B cell (primary cell): Measurements from ENCODE around the gene GMCL1. TPM values are rescaled to one million over a fixed set of nuclear protein-coding genes. Genes with fewer than 3 reads are reported as not detected.

Experiments
- ATAC-seq: fragments of 200-7000 bp; cut with Tn5 transposase; one replicate; pipeline ENCODE4 v1.10.0; 2021; ENCODE audit warnings: low read depth, mild to moderate bottlenecking, moderate number of reproducible peaks, moderate library complexity
- CTCF ChIA-PET: fragments of 350-600 bp; sonication (Branson Sonifier 250); formaldehyde crosslinking; loops from one replicate; lab custom pipeline; 2021; ENCODE audit warnings: antibody characterized with exemption, inconsistent platforms; lab: Charles Lee
- POLR2A ChIA-PET: fragments of 350-600 bp; sonication (Branson Sonifier 250); formaldehyde crosslinking; loops from one replicate; lab custom pipeline; 2021; ENCODE audit warnings: antibody characterized with exemption; lab: Charles Lee
- DNase-seq: peaks from one replicate; pipeline ENCODE4 v3.0.0; 2013
- H2AFZ ChIP-seq: 2 replicates; pipeline ENCODE4 v1.6.1; 2012; ENCODE audit warnings: mild to moderate bottlenecking, low read depth, low read length; ENCODE audit not compliant: insufficient read depth, poor library complexity, severe bottlenecking
- H3K27ac ChIP-seq, 2 donors: 1 replicate in 1 of 2; 2 replicates in 1 of 2; pipeline ENCODE4 v1.5.1; 2012 to 2013; ENCODE audit warnings: low read length in 2 of 2, mild to moderate bottlenecking in 2 of 2, moderate library complexity in 1 of 2
- H3K27me3 ChIP-seq, 4 experiments: fragments of 200-600 bp in 1 of 4; sonication (generic) in 1 of 4; replicated peaks in 1 of 4; 1 replicate in 2 of 4; 2 replicates in 2 of 4; pipeline versions ENCODE4 v1.6.1 to v1.7.0; 2013 to 2016; ENCODE audit warnings: low read length in 3 of 4, mild to moderate bottlenecking in 2 of 4, mixed read lengths in 1 of 4, moderate library complexity in 1 of 4; ENCODE audit not compliant: insufficient read depth in 4 of 4, control insufficient read depth in 3 of 4; ENCODE audit errors: control extremely low read depth in 1 of 4
- H3K36me3 ChIP-seq, 2 experiments: replicated peaks in 1 of 2; 1 replicate in 1 of 2; 2 replicates in 1 of 2; pipeline versions ENCODE4 v1.6.1 to v1.7.1; 2013; ENCODE audit warnings: low read length in 1 of 2; ENCODE audit not compliant: insufficient read depth in 2 of 2, control insufficient read depth in 1 of 2; ENCODE audit errors: control extremely low read depth in 1 of 2, extremely low read depth in 1 of 2
- H3K4me1 ChIP-seq, 2 donors: fragments of 200-600 bp in 1 of 2; sonication (generic) in 1 of 2; 1 replicate in 1 of 2; 2 replicates in 1 of 2; pipeline versions ENCODE4 v1.5.1 to v1.6.1; 2013 to 2017; ENCODE audit warnings: low read length in 2 of 2; ENCODE audit not compliant: control insufficient read depth in 2 of 2, insufficient read depth in 2 of 2
- H3K4me2 ChIP-seq: replicated peaks from 2 replicates; pipeline ENCODE3; 2012; ENCODE audit warnings: mild to moderate bottlenecking, low read depth, low read length; ENCODE audit not compliant: poor library complexity, severe bottlenecking
- H3K4me3 ChIP-seq, 5 experiments: fragments of 200-600 bp in 1 of 5; sonication (generic) in 1 of 5; 1 replicate in 3 of 5; 2 replicates in 2 of 5; pipeline versions ENCODE4 v1.5.1 to v1.7.0; 2011 to 2016; ENCODE audit warnings: low read length in 4 of 5, mild to moderate bottlenecking in 4 of 5, low read depth in 2 of 5, control low read depth in 1 of 5, moderate library complexity in 1 of 5; ENCODE audit not compliant: insufficient read depth in 1 of 5; ENCODE audit errors: control extremely low read depth in 1 of 5, extremely low read depth in 1 of 5
- H3K79me2 ChIP-seq: fragments of 200-600 bp; sonication (generic); one replicate; pipeline ENCODE4 v1.6.0; 2016; ENCODE audit warnings: low read length; ENCODE audit not compliant: control insufficient read depth, insufficient read depth
- H3K9ac ChIP-seq: fragments of 200-600 bp; sonication (generic); 2 replicates; pipeline ENCODE4 v1.6.1; 2017; ENCODE audit warnings: mild to moderate bottlenecking, low read length, moderate library complexity
- H3K9me3 ChIP-seq, 3 donors: one replicate each; pipeline versions ENCODE4 v1.6.1 to v1.7.1; 2013; ENCODE audit warnings: low read length in 2 of 3; ENCODE audit not compliant: control insufficient read depth in 2 of 3, insufficient read depth in 1 of 3; ENCODE audit errors: control extremely low read depth in 1 of 3
- H4K20me1 ChIP-seq: 2 replicates; pipeline ENCODE4 v1.6.0; 2012; ENCODE audit warnings: mild to moderate bottlenecking, low read length; ENCODE audit not compliant: insufficient read depth, control insufficient read depth, poor library complexity, severe bottlenecking
- H3K27ac Mint-ChIP-seq: one replicate; pipeline ENCODE4 v1.8.0; 2021; ENCODE audit warnings: mixed read lengths
- H3K27me3 Mint-ChIP-seq: one replicate; pipeline ENCODE4 v1.8.0; 2021; ENCODE audit warnings: mixed read lengths
- H3K4me1 Mint-ChIP-seq: one replicate; pipeline ENCODE4 v1.8.0; 2021; ENCODE audit warnings: mixed read lengths
- H3K4me3 Mint-ChIP-seq: one replicate; pipeline ENCODE4 v1.8.0; 2021; ENCODE audit warnings: mixed read lengths
- H3K9me3 Mint-ChIP-seq: one replicate; pipeline ENCODE4 v1.8.0; 2022; ENCODE audit warnings: mixed read lengths; ENCODE audit not compliant: insufficient read depth
- CTCF ChIP-seq: fragments of 200-600 bp; IDR thresholded peaks from one replicate; pipeline ENCODE4 v1.8.0; 2022; ENCODE audit warnings: antibody characterized with exemption, mild to moderate bottlenecking
- EZH2 ChIP-seq: IDR thresholded peaks from 2 replicates; pipeline ENCODE4 v1.6.1; 2012; ENCODE audit warnings: borderline replicate concordance, low read depth, mild to moderate bottlenecking, moderate library complexity, low read length; ENCODE audit not compliant: insufficient read depth, poor library complexity, severe bottlenecking
- WGBS: methylation state at CpG from one replicate; pipeline ENCODE4 v1.1.5; 2013; ENCODE audit warnings: missing lambda C conversion rate; ENCODE audit not compliant: insufficient coverage; 5-methylcytosine and 5-hydroxymethylcytosine counted together
- intact Hi-C: fragments of 100-400 bp; cut with micrococcal nuclease; formaldehyde crosslinking; loops from one replicate; pipeline ENCODE4 v1.10.0; 2022
- polyA plus RNA-seq: library from polyadenylated mRNA; depleted of rRNA; stranded (reverse); fragments of >200 nt; gene quantifications from 2 replicates; pipeline ENCODE4 v1.2.3, GENCODE V29; 2012
- total RNA-seq, 2 donors: library from RNA; stranded (reverse); fragments of 120-200 nt in 1 of 2; gene quantifications; 1 replicate in 1 of 2; 2 replicates in 1 of 2; pipeline versions ENCODE4 v1.2.3 to v1.2.4, GENCODE V29; 2013 to 2022

The GMCL1 gene
- total and polyA plus RNA-seq, 2 donors (not counting 1 experiment from before 2014, with no cell fraction given) = 6.0 to 26.3 TPM

- no peaks in the 10 kb centered on the region for H4K20me1 ChIP-seq
- H3K9me3 ChIP-seq = peaks cover 0 to 5% (median 0%) of the 10 kb centered on the region in 3 donors
- DNase-seq (no peak), ATAC-seq (no peak)
- peaks cover 6% of the 10 kb centered on the region for H3K79me2 ChIP-seq
- WGBS = 83% methylated on average over 2 of the region's 4 CpGs
- TF ChIP-seq EZH2 (no peak), CTCF (no peak)
- no peak overlapping the region for H3K4me3 ChIP-seq
- CTCF ChIA-PET = no interaction called here
- Mint-ChIP-seq H3K27me3 (no peaks in the 10 kb centered on the region), H3K4me3 (no peak overlapping the region), H3K4me1 (peaks cover 7% of the 10 kb centered on the region), H3K9me3 (peaks cover 2% of the 10 kb centered on the region), H3K27ac (no peak overlapping the region)
- intact Hi-C loops = no loop called here
- no peak overlapping the region for H2AFZ ChIP-seq
- no peaks in the 10 kb centered on the region for H3K36me3 ChIP-seq
- no peaks in the 10 kb centered on the region for H3K27me3 ChIP-seq
- H3K4me1 ChIP-seq = peaks cover 0 to 3% of the 10 kb centered on the region in 2 donors
- no peak overlapping the region for H3K9ac ChIP-seq
- H3K4me2 ChIP-seq = no peak overlapping the region
- POLR2A ChIA-PET = no interaction called here
- no peak overlapping the region for H3K27ac ChIP-seq
Observed at GRCh38 chr2:69888451-69888850, 59.0 kb downstream of the GMCL1 start.

- intact Hi-C loops = no loop called here
- no peak for DNase-seq
- Histone ChIP-seq H3K4me2 (no peak overlapping the region), H3K27me3 (no peaks in the 10 kb centered on the region), H3K9ac (no peak overlapping the region), H3K4me3 (no peak overlapping the region), H4K20me1 (no peaks in the 10 kb centered on the region), H3K27ac (no peak overlapping the region), H3K4me1 (peaks cover under 1 to 5% of the 10 kb centered on the region in 2 donors), H3K36me3 (no peaks in the 10 kb centered on the region), H2AFZ (no peak overlapping the region), H3K79me2 (peaks cover 14% of the 10 kb centered on the region), H3K9me3 (peaks cover 0 to 5% (median 0%) of the 10 kb centered on the region in 3 donors)
- no peak for ATAC-seq
- POLR2A ChIA-PET = no interaction called here
- peaks cover 2% of the 10 kb centered on the region for H3K9me3 Mint-ChIP-seq
- CTCF ChIA-PET = interaction anchor here (0.7 kb wide), 1 partner anchor 79 kb away, joined by 4 read pairs; no protein-coding TSS in a partner anchor
- H3K4me1 Mint-ChIP-seq = peaks cover 14% of the 10 kb centered on the region
- H3K27ac Mint-ChIP-seq = no peak overlapping the region
- no peak overlapping the region for H3K4me3 Mint-ChIP-seq
- TF ChIP-seq CTCF (no peak), EZH2 (no peak)
- no peaks in the 10 kb centered on the region for H3K27me3 Mint-ChIP-seq
Observed at GRCh38 chr2:69889302-69889701, 59.8 kb downstream of the GMCL1 start.
